Measurements from ENCODE around the gene GALNT6.

DNA sequence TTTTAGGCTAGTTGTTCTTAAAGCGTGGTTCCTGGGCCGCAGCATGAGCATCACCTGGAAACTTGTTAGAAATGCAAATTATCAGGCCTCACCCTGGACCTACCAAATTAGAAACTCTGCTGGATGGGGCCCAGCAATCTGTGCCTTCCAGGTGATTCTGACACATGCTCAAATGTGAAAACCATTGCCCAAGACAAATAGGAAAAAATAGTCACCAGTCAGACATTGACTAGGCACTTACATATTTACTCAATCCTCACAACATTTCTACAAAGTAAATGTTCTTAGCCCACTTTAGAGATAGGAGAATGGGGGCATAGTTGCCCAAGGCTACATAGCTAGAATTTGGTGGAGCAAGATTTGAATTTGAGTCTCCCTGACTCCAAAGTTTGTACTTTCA lies 48.0 kb downstream of the GALNT6 start:
- no peak for TF ChIP-seq CTCF (IDR thresholded peaks at IDR 0.05)
- no peak for TF ChIP-seq POLR2A (IDR thresholded peaks at IDR 0.05)
